ENCODE data around the gene F13A1. TPM values are rescaled to one million over a fixed set of nuclear protein-coding genes. Genes with fewer than 3 reads are reported as not detected.

The F13A1 gene
- total RNA-seq, 2 donors from 2014 or later = 19.8 to 27.5 TPM

GRCh38 chr6:6154335-6154734 lies 166.1 kb downstream of the F13A1 start:
- Histone ChIP-seq H3K4me1 (no peaks in the 10 kb centered on the region), H3K27ac (no peak overlapping the region), H3K9me3 (no peaks in the 10 kb centered on the region), H3K27me3 (no peaks in the 10 kb centered on the region), H3K36me3 (replicated peaks in 1 of 2; ENCODE audit: insufficient read depth in 1 of 2, low read depth in 2 of 2) (no peaks in the 10 kb centered on the region), H3K4me3 (no peak overlapping the region)
- ATAC-seq (no peak), DNase-seq (no peak)
- TF ChIP-seq CTCF (IDR thresholded peaks at IDR 0.05) = no peak
- TF ChIP-seq POLR2A (IDR thresholded peaks at IDR 0.05) = no peak
- 72 to 90% methylated on average over 2 to 3 of the region's 3 CpGs for WGBS, 2 donors
- intact Hi-C loops (cut with DNase I) = no loop called here

- no peak for ATAC-seq
- Histone ChIP-seq H3K4me1 (no peaks in the 10 kb centered on the region), H3K27ac (no peak overlapping the region), H3K4me3 (no peak overlapping the region), H3K9me3 (no peaks in the 10 kb centered on the region), H3K27me3 (no peaks in the 10 kb centered on the region), H3K36me3 (replicated peaks in 1 of 2; ENCODE audit: insufficient read depth in 1 of 2, low read depth in 2 of 2) (no peaks in the 10 kb centered on the region)
- 29 to 36% methylated on average over 6 of the region's 6 CpGs for WGBS, 2 donors
- TF ChIP-seq POLR2A (IDR thresholded peaks at IDR 0.05) (no peak), CTCF (IDR thresholded peaks at IDR 0.05) (no peak)
- intact Hi-C loops (cut with DNase I) = no loop called here
- DNase-seq = no peak
Measured at GRCh38 chr6:6152060-6152459, 168.4 kb downstream of the F13A1 start.

- Histone ChIP-seq H3K9me3 (no peaks in the 10 kb centered on the region), H3K27ac (no peak overlapping the region), H3K27me3 (no peaks in the 10 kb centered on the region), H3K36me3 (replicated peaks in 1 of 2; ENCODE audit: insufficient read depth in 1 of 2, low read depth in 2 of 2) (no peaks in the 10 kb centered on the region), H3K4me3 (no peak overlapping the region), H3K4me1 (no peaks in the 10 kb centered on the region)
- DNase-seq (no peak), ATAC-seq (no peak)
- TF ChIP-seq CTCF (IDR thresholded peaks at IDR 0.05) (no peak), POLR2A (IDR thresholded peaks at IDR 0.05) (no peak)
- intact Hi-C loops (cut with DNase I) = no loop called here
- WGBS, 2 donors = 53 to 58% methylated on average over 7 of the region's 7 CpGs
Measured at GRCh38 chr6:6148192-6148815, 172.2 kb downstream of the F13A1 start.

- H3K27me3 ChIP-seq = no peaks in the 10 kb centered on the region
- H3K36me3 ChIP-seq (replicated peaks in 1 of 2; ENCODE audit: insufficient read depth in 1 of 2, low read depth in 2 of 2) = no peaks in the 10 kb centered on the region
- H3K9me3 ChIP-seq = no peaks in the 10 kb centered on the region
- no peak overlapping the region for H3K4me3 ChIP-seq
- DNase-seq = peak in 3 of 4 donors; percentile 8 to 24 (median 14)
- TF ChIP-seq POLR2A (IDR thresholded peaks at IDR 0.05) = no peak
- TF ChIP-seq CTCF (IDR thresholded peaks at IDR 0.05) = peak in 6 of 7 experiments; percentile 12 to 33 (median 24)
- no peak overlapping the region for H3K27ac ChIP-seq
- H3K4me1 ChIP-seq = no peaks in the 10 kb centered on the region
- WGBS, 2 donors = 38 to 49% methylated on average over 4 of the region's 4 CpGs
- ATAC-seq = no peak
- intact Hi-C loops (cut with DNase I) = no loop called here
Measured at GRCh38 chr6:6131492-6132109, 188.9 kb downstream of the F13A1 start.

- ATAC-seq = no peak
- intact Hi-C loops (cut with DNase I) = no loop called here
- no peak for DNase-seq
- H3K9me3 ChIP-seq = no peaks in the 10 kb centered on the region
- 78 to 79% methylated on average over 3 of the region's 3 CpGs for WGBS, 2 donors
- TF ChIP-seq CTCF (IDR thresholded peaks at IDR 0.05) = no peak
- no peak for TF ChIP-seq POLR2A (IDR thresholded peaks at IDR 0.05)
- H3K27me3 ChIP-seq = no peaks in the 10 kb centered on the region
- H3K36me3 ChIP-seq (replicated peaks in 1 of 2; ENCODE audit: insufficient read depth in 1 of 2, low read depth in 2 of 2) = no peaks in the 10 kb centered on the region
- no peak overlapping the region for H3K27ac ChIP-seq
- no peaks in the 10 kb centered on the region for H3K4me1 ChIP-seq
- no peak overlapping the region for H3K4me3 ChIP-seq
Measured at GRCh38 chr6:6125495-6125894, 195.0 kb downstream of the F13A1 start.
